HG03432 (cell line): ENCODE results near the gene SPTBN4.
"Not testable (repeated sequence)": the region's sequence is repeated elsewhere in the genome, so short reads cannot be mapped to it uniquely, and the experiment has no call there.

ENCODE experiments used
- ATAC-seq: cut with Tn5 transposase; IDR thresholded peaks from one replicate; pipeline ENCODE4 v1.9.1; 2021; ENCODE audit warnings: mild to moderate bottlenecking, moderate library complexity; ENCODE audit not compliant: unreplicated experiment

The SPTBN4 gene

DNA sequence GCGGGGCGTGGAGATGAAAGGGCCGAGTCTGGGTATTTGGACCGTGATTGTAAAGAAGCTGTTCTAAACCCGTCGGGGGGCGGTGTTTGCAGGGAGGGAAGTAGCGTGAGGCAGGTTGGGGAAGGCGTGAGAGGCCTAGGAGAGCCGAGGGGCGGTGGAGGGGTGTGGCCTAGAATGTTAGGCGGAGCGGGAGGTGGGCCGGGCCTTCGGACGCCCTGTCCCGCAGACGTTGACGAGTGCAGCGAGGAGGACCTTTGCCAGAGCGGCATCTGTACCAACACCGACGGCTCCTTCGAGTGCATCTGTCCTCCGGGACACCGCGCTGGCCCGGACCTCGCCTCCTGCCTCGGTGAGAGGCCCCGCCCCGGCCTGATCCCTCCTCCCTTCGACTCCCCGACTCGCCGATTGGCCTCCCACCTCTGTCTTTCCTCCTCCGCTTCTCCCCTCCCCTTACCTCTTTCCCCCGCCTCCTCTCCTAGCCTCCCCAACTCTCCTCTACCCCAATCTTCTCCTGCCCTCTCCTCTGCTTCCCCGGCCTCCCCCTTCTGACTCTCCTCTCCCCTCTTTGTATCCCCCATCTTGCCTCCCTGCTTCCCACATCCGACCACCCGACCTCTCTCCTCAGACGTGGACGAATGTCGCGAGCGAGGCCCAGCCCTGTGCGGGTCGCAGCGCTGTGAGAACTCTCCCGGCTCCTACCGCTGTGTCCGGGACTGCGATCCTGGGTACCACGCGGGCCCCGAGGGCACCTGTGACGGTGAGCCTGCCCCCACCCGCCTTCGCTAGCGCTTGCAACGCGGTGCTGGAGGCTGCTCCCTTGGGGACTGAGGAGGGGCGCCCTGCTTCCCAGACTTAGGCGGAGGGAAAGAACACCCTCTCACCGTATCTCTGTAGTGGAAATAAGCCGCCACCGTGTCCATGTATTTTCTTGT, 147.2 kb downstream of the SPTBN4 start:
- peak; percentile 52 for ATAC-seq

DNA sequence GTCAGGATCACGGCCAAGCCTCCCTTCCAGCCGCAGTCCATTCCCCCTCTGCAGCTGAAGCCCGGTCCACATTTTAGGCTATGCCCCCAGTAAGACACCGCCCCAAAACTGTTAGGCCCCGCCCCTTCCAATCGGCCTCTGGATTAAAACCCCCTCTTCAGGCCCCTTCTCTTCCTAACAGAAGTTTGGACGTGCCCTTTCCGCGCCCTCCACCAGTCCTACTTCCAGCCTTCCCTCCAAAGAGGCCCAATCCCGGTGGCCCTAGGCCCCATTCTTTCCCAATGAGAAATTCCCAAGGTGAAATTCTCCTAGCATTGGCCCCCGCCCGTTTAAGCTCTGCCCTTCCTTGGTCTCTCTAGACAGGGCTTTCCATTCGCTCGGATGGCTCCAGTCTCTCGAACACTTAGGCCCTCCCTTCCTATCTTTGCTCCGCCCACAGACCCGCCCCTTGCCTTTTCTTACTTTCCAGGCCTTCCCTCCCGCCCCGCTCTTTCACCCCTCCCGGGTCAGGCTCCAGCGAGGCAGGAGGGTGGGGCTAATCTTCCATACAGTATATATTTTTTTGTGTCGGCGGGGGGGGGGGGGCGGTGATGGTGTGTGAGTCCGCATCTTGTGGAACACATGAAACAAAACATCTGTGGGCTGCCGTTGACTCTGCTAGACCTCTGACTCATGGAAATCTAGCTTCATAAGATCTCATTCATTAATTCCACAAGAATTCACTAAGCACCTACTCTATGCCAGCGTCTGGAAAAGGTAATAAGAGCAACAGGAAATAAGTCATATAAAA, 148.0 kb downstream of the SPTBN4 start:
- ATAC-seq: no peak

DNA sequence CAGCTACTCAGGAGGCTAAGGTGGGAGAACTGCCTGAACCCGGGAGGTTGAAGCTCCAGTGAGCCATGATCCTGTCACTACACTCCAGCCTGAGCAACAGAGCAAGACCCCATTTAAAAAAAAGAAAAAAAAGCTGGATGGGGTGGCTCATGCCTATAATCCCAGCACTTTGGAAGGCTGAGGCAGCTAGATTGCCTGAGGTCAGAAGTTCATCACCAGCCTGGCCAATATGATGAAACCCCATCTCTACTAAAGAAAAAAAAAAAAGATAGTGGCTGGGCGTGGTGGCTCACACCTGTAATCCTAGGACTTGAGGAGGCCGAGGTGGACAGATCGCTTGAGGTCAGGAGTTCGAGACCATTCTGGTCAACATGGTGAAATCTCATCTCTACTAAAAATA, 149.4 kb downstream of the SPTBN4 start:
- ATAC-seq: no peak

DNA sequence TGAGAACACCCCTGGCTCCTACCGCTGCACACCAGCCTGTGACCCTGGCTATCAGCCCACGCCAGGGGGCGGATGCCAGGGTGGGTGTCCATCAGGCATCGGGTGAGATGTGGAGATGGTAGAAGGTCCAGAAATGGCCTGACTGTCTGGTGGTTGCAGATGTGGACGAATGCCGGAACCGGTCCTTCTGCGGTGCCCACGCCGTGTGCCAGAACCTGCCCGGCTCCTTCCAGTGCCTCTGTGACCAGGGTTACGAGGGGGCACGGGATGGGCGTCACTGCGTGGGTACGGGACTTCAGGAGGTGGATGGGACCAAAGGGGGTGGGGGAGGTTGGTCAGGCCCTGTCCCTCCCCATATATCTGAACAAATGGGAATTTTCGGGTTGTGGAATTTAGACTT, 150.1 kb downstream of the SPTBN4 start:
- no peak for ATAC-seq

DNA sequence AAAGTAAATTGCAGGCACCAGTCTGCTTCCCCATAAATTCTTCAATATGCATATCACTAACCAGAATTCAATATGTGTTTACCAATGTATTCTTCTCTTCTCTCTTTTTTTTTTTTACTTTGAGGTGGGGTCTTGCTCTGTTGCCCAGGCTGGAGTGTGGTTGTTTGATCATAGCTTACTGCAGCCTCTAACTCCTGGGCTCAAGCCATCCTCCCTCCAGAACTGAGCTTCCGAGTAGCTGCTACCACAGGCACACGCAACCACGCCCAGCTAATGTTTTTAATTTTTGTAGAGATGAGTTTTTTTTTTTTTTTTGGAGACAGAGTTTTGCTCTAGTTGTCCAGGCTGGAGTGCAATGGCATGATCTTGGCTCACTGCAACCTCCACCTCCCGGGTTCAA, 151.2 kb downstream of the SPTBN4 start:
- no peak for ATAC-seq

DNA sequence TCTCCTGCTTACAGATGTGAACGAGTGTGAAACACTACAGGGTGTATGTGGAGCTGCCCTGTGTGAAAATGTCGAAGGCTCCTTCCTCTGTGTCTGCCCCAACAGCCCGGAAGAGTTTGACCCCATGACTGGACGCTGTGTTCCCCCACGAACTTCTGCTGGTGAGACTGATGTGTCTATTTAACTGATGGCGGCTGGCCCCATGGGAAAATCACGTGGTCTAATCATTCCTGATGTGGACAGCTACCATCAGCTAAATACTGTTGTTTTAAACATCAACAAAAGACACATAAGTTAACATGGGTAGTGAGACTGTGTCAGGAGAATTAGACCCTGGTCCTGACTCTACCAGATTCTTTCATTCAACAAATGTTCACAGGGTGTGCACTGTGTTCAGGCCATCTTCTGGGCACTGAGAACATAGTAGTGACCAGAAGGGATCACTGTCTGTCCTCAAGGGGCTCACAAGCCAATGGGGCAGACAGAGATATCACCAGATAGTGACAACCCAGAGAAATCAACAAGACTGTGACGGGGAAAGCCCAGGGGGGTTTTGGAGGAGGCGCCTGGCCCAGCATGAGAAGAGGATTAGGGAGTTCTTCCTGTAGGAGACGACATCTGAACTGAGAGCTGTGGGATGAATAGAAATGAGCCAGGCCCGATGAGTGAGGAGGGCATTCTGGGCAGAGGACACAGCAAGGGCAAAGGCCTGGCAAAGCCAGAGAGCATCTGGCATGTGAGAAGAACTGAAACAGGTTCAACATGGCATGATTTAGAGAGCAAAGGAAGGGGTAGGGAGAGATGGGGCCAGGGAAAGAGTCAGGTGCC, 152.7 kb downstream of the SPTBN4 start:
- ATAC-seq: no peak

DNA sequence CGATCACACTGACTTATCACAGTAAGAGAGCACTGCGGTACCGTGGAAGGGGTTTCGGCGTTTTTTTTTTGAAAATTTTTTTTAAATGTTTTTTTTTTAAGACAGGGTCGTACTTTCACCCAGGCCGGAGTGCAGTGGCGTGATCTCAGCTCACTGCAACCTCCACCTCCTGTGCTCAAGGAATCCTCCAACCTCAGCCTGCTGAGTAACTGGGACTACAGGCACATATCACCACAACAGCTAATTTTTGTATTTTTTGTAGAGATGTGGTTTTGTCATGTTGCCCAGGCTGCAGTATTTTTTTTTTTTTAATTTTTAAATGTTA, 153.3 kb downstream of the SPTBN4 start:
- ATAC-seq: no peak

DNA sequence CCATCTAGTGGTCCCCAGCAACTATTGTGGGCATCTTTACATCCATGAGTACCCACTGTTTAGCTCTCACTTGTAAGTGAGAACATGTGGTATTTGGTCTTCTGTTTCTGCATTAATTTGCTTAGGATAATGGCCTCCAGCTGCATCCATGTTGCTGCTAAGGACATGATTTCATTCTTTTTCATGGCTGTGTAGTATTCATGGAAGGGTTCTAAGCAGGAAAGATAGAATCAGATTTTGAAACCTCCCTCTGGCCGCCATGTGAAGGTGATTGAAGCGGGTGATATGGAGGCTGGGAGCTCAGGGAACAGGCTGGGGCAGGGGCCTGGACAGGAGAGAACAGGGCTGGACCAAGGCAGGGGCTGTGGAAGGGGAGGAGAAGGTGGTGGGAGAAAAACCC, 154.5 kb downstream of the SPTBN4 start:
- ATAC-seq: no peak

DNA sequence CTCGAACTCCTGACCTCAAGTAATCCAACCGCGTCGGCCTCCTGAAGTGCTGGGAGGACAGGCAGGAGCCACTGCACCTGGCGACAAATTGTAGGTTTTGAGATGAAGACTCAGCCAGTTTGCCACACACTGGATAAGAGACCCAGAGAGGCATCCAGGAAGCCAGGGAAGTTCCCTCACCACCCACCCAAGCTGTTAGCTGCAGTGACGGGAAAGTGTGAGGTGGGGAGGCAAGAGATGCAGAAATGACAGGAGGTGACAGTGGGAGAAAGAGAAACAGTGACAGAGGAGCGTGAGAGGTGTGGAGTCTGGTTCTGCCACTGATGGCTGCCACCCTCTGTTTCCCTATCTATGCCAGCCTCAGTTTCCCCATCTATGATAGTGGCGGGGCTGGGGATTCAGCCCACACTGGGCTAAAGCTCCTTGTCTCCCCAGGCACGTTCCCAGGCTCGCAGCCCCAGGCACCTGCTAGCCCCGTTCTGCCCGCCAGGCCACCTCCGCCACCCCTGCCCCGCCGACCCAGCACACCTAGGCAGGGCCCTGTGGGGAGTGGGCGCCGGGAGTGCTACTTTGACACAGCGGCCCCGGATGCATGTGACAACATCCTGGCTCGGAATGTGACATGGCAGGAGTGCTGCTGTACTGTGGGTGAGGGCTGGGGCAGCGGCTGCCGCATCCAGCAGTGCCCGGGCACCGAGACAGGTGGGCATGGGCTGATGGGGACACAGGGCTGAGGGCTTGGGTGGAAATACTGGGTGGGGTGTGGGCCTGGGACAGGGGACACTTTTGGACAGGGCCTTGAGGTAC, 155.4 kb downstream of the SPTBN4 start:
- ATAC-seq: no peak

DNA sequence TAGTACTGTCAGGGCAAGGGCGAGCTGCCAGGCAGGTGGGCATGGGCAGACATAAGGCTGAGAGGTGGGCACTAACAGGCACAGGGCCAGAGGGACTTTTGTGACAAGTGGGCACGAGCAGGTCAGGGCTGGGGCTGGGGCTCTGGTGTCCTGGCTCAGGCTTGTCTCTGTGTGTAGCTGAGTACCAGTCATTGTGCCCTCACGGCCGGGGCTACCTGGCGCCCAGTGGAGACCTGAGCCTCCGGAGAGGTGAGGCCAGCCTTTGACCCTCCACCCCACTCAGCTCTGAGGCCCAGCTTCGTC, 155.9 kb downstream of the SPTBN4 start:
- ATAC-seq: no peak

DNA sequence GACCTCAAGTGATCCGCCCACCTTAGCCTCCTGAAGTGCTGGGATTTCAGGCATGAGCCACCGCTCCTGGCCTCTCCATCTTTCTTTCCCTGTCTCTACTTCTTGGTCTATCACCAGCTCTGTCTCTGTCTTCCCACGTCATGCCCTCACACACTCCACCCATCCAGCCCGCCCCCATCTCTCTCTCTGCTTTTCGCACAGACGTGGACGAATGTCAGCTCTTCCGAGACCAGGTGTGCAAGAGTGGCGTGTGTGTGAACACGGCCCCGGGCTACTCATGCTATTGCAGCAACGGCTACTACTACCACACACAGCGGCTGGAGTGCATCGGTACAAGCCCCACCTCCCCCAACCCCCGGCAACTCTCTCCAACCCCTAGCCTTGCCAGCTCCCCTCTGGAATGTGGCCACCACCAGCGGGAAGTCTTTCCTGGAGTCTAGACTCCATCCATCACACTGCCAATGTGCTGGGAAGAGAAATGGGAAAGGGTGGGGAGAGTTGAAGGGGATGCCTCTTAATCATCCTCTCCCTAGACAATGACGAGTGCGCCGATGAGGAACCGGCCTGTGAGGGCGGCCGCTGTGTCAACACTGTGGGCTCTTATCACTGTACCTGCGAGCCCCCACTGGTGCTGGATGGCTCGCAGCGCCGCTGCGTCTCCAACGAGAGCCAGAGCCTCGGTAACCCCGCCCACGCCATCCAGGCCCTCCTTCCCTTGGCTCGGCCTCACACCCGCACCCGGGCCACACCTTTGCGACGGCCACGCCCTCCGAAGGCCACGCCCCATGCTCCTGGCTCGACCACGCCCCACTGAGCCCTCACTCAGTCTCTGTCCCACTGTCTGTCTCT, 156.8 kb downstream of the SPTBN4 start:
- no peak for ATAC-seq

DNA sequence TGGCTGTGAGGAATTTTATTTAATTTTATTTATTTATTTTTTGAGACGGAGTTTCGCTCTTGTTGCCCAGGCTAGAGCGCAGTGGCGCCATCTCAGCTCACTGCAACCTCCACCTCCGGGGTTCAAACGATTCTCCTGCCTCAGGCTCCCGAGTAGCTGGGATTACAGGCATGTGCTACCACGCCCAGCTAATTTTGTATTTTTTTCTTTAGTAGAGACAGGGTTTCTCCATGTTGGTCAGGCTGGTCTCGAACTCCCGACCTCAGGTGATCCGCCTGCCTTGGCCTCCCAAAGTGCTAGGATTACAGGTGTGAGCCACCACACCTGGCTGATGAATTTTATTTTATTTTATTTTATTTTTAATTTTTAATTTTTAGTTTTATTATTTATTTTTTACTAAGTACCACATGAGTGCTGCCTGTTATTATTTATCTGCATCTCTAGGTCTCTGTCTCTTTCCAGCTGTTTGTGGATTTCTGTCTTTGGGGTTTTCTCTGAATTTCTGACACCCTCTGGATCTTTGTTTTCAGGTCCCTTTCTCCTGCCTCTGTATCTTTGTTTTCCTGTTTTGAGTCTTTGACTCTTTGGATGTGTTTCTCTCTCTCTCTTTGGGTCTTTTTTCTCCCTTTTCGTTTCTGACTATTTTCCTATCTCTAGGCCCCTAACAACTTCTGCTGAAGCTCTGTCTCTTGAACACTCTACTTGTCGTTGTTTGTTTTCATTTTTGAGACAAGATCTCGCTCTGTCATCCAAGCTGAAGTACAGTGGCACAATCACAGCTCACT, 157.8 kb downstream of the SPTBN4 start:
- not testable (repeated sequence) for ATAC-seq

DNA sequence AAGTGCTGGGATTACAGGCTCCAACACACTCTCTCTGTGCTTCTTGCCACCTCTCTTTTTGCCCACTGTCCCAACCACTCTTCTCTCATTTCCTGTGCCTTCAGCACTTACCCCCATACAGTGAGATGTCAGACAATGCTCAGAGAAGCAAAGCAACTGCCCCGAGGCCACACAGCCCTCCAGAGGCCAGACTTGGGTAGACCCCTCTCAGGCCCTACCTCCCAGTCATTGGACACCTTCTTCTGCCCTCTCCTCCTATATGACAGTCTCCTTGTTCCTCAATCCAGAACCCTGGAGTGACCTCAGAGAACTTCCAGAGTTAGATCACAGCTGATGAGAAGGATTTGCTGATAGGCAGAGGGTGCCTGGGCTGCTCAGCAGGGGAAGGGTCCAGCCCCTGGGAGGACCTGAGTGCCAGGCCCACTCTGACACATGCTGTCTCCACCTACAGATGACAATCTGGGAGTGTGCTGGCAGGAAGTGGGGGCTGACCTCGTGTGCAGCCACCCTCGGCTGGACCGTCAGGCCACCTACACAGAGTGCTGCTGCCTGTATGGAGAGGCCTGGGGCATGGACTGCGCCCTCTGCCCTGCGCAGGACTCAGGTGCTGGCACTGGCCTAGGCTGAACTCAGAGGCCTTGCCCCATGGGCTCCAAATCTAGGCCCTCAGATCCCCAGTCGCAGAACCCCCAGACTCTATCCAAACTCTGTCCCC, 158.8 kb downstream of the SPTBN4 start:
- ATAC-seq: no peak
